NOMO-1 treated with DMSO at 0.1 percent for 48 hours (cell line): ENCODE data around the gene GALNT17.

Experiments
- DNase-seq: peaks from one replicate; lab custom pipeline; 2025; ENCODE audit not compliant: unreplicated experiment; lab: John Stamatoyannopoulos, UW

The GALNT17 gene

GRCh38 chr7:71132127-71132376 is at the start of gene GALNT17:
GALNT17 (plus strand) TSS chr7:71132144.
- DNase-seq, result no peak

- no peak for DNase-seq
These were observed 36.6 kb upstream of the GALNT17 start for GRCh38 chr7:71095266-71095860.

GRCh38 chr7:71096351-71096750 is 35.6 kb upstream of the GALNT17 start:
- no peak for DNase-seq

- DNase-seq, result no peak
These were observed 25.7 kb upstream of the GALNT17 start for GRCh38 chr7:71106226-71106625.

GRCh38 chr7:71112436-71112835 is 19.5 kb upstream of the GALNT17 start:
- no peak for DNase-seq

GRCh38 chr7:71120096-71120495 is 11.8 kb upstream of the GALNT17 start:
- DNase-seq, result no peak

GRCh38 chr7:71129126-71129525 is 2.8 kb upstream of the GALNT17 start:
- no peak for DNase-seq

GRCh38 chr7:71130031-71130679 is 1.8 kb upstream of the GALNT17 start:
- DNase-seq, result no peak

- DNase-seq, result no peak
These were observed 453 bp upstream of the GALNT17 start for GRCh38 chr7:71131256-71132126.

GRCh38 chr7:71132377-71133231 is 660 bp downstream of the GALNT17 start:
- no peak for DNase-seq

GRCh38 chr7:71133232-71133622 is 1.3 kb downstream of the GALNT17 start:
- DNase-seq, result no peak

- no peak for DNase-seq
These were observed 1.9 kb downstream of the GALNT17 start for GRCh38 chr7:71133856-71134255.

GRCh38 chr7:71135116-71135515 is 3.2 kb downstream of the GALNT17 start:
- no peak for DNase-seq

GRCh38 chr7:71135663-71136062 is 3.7 kb downstream of the GALNT17 start:
- DNase-seq, result no peak

- no peak for DNase-seq
These were observed 5.5 kb downstream of the GALNT17 start for GRCh38 chr7:71137479-71137878.

GRCh38 chr7:71140264-71140663 is 8.3 kb downstream of the GALNT17 start:
- DNase-seq, result no peak

GRCh38 chr7:71144963-71145362 is 13.0 kb downstream of the GALNT17 start:
- no peak for DNase-seq

GRCh38 chr7:71145906-71146901 is 14.3 kb downstream of the GALNT17 start:
- DNase-seq, result no peak

GRCh38 chr7:71148098-71148497 is 16.2 kb downstream of the GALNT17 start:
- DNase-seq, result no peak

GRCh38 chr7:71155236-71155635 is 23.3 kb downstream of the GALNT17 start:
- DNase-seq, result no peak
